HG02759 (cell line): ENCODE measurements around the gene PELO.

ENCODE experiments used
- ATAC-seq: cut with Tn5 transposase; IDR thresholded peaks from one replicate; pipeline ENCODE4 v1.9.1; 2021; ENCODE audit warnings: mild to moderate bottlenecking, moderate library complexity; ENCODE audit not compliant: unreplicated experiment

PELO gene

GRCh38 chr5:52771343-52772039, 16.2 kb upstream of the PELO start:
- peak; percentile 92 for ATAC-seq

- ATAC-seq, result no peak
These were observed 15.0 kb upstream of the PELO start for GRCh38 chr5:52772668-52773067.

GRCh38 chr5:52773342-52773741, 14.4 kb upstream of the PELO start:
- ATAC-seq, result no peak

- no peak for ATAC-seq
These were observed 13.7 kb upstream of the PELO start for GRCh38 chr5:52774005-52774410.

- ATAC-seq, result no peak
These were observed 11.6 kb upstream of the PELO start for GRCh38 chr5:52776116-52776515.

GRCh38 chr5:52777186-52777585, 10.5 kb upstream of the PELO start:
- no peak for ATAC-seq

GRCh38 chr5:52778781-52779180, 8.9 kb upstream of the PELO start:
- ATAC-seq, result no peak

- no peak for ATAC-seq
These were observed 8.5 kb upstream of the PELO start for GRCh38 chr5:52779213-52779612.

GRCh38 chr5:52783226-52783959, 4.3 kb upstream of the PELO start:
- no peak for ATAC-seq

- ATAC-seq, result no peak
These were observed 3.0 kb upstream of the PELO start for GRCh38 chr5:52784737-52785136.

- ATAC-seq, result no peak
These were observed 1.3 kb upstream of the PELO start for GRCh38 chr5:52786391-52786790.

GRCh38 chr5:52786949-52787599, 642 bp upstream of the PELO start:
- ATAC-seq, result peak; percentile 30

- no peak for ATAC-seq
These were observed 747 bp downstream of the PELO start for GRCh38 chr5:52788505-52788821.

GRCh38 chr5:52789378-52789777, 1.7 kb downstream of the PELO start:
- ATAC-seq, result no peak

- no peak for ATAC-seq
These were observed 2.1 kb downstream of the PELO start for GRCh38 chr5:52789851-52790250.

GRCh38 chr5:52791366-52791765, 3.6 kb downstream of the PELO start:
- ATAC-seq, result no peak

- no peak for ATAC-seq
These were observed 6.8 kb downstream of the PELO start for GRCh38 chr5:52794519-52794918.

GRCh38 chr5:52796031-52796430, 8.3 kb downstream of the PELO start:
- no peak for ATAC-seq

GRCh38 chr5:52796516-52797103, 8.9 kb downstream of the PELO start:
- ATAC-seq, result no peak

GRCh38 chr5:52798938-52799337, 11.2 kb downstream of the PELO start:
- no peak for ATAC-seq

- peak; percentile 34 for ATAC-seq
These were observed 11.8 kb downstream of the PELO start for GRCh38 chr5:52799358-52799982.
